CD4-positive, alpha-beta T cell (primary cell): ENCODE data around the gene RPN1. TPM values are rescaled to one million over a fixed set of nuclear protein-coding genes. Genes with fewer than 3 reads are reported as not detected.

Experiments
- ATAC-seq: fragments of 200-7000 bp; cut with Tn5 transposase; one replicate; pipeline ENCODE4 v1.10.0; 2022; ENCODE audit warnings: mild to moderate bottlenecking; ENCODE audit not compliant: poor library complexity
- CTCF ChIA-PET: fragments of 350-600 bp; sonication (Branson Sonifier 250); formaldehyde crosslinking; loops from one replicate; lab custom pipeline; 2021; ENCODE audit warnings: antibody characterized with exemption, inconsistent platforms; lab: Charles Lee
- POLR2A ChIA-PET: fragments of 350-600 bp; sonication (Branson Sonifier 250); formaldehyde crosslinking; loops from one replicate; lab custom pipeline; 2021; ENCODE audit warnings: antibody characterized with exemption, inconsistent platforms; lab: Charles Lee
- DNase-seq, 14 experiments: peaks; one replicate each; pipeline ENCODE4 v3.0.0-alpha.2; 2013 to 2020; ENCODE audit warnings: mixed read lengths in 2 of 14
- H3K27ac ChIP-seq, 2 donors: one replicate each; pipeline versions ENCODE4 v1.5.1 to v1.7.0; 2013; ENCODE audit warnings: low read length in 2 of 2, low read depth in 1 of 2, mild to moderate bottlenecking in 1 of 2
- H3K27me3 ChIP-seq, 2 experiments: 1 replicate in 1 of 2; 2 replicates in 1 of 2; pipeline versions ENCODE4 v1.6.1 to v1.7.0; 2013; ENCODE audit warnings: low read length in 2 of 2, control low read depth in 1 of 2, mild to moderate bottlenecking in 1 of 2, moderate library complexity in 1 of 2; ENCODE audit not compliant: insufficient read depth in 2 of 2, control insufficient read depth in 1 of 2
- H3K36me3 ChIP-seq: one replicate; pipeline ENCODE4 v1.6.1; 2013; ENCODE audit warnings: low read length, control low read depth; ENCODE audit not compliant: insufficient read depth
- H3K4me1 ChIP-seq: one replicate; pipeline ENCODE4 v1.6.1; 2013; ENCODE audit warnings: low read length, control low read depth; ENCODE audit not compliant: insufficient read depth
- H3K4me3 ChIP-seq: one replicate; pipeline ENCODE4 v1.5.1; 2013; ENCODE audit warnings: mild to moderate bottlenecking, low read length, moderate library complexity
- H3K9me3 ChIP-seq, 2 experiments: 1 replicate in 1 of 2; 2 replicates in 1 of 2; pipeline versions ENCODE4 v1.6.1 to v1.7.0; 2013; ENCODE audit warnings: low read length in 2 of 2, mild to moderate bottlenecking in 2 of 2, control low read depth in 1 of 2, moderate library complexity in 1 of 2; ENCODE audit not compliant: control insufficient read depth in 1 of 2, insufficient read depth in 1 of 2
- H3K27ac Mint-ChIP-seq: one replicate; pipeline ENCODE4 v1.8.0; 2020; ENCODE audit warnings: mixed read lengths
- H3K27me3 Mint-ChIP-seq: one replicate; pipeline ENCODE4 v1.8.0; 2021; ENCODE audit warnings: mixed read lengths
- H3K36me3 Mint-ChIP-seq: one replicate; pipeline ENCODE4 v1.8.0; 2021; ENCODE audit warnings: low read depth, mixed read lengths
- H3K4me1 Mint-ChIP-seq: one replicate; pipeline ENCODE4 v1.8.0; 2021; ENCODE audit warnings: low read depth, mixed read lengths
- H3K4me3 Mint-ChIP-seq: one replicate; pipeline ENCODE4 v1.8.0; 2020; ENCODE audit warnings: mild to moderate bottlenecking, mixed read lengths
- H3K9me3 Mint-ChIP-seq: one replicate; pipeline ENCODE4 v1.8.0; 2020; ENCODE audit warnings: mixed read lengths
- intact Hi-C, 2 experiments: fragments of 100-400 bp; cut with DNase I in 1 of 2; cut with micrococcal nuclease in 1 of 2; formaldehyde crosslinking; loops; one replicate each; pipeline versions ENCODE4 v1.15.1 to v1.9.0; 2023 to 2025; cut with DNase I, micrococcal nuclease
- total RNA-seq, 174 experiments: library from RNA in 2 of 174; stranded (reverse) in 2 of 174; gene quantifications; one replicate each; pipeline ENCODE4 v1.2.3 and lab custom pipeline; 2021 to 2026
- TF ChIP-seq, protein P1 (sequence below): fragments of 200-600 bp; IDR thresholded peaks from one replicate; pipeline ENCODE4 v1.8.0; 2022; ENCODE audit warnings: antibody characterized with exemption, mild to moderate bottlenecking

The RPN1 gene
- total RNA-seq, 2 experiments from 2014 or later, result 67.7 to 72.6 TPM

DNA sequence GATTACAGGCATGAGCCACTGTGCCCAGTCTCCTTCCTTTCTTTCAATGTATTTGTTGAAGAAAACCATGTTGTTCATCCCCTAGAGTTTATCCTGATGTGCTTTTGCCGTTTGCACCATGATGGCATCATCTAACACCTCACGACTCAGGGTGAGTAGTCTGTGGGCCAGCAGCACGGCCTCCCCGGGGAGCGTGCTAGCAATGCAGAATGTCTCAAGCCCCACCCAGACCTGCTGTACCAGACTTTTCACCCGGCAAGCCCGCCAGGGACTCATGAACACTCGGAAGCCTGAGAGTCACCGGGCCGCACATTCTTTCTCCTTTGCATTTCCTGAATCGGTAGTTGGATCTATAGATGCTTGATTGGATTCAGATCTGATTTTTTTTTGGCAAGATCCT lies 64.6 kb downstream of the RPN1 start:
- H3K27me3 Mint-ChIP-seq, result peaks cover 15% of the 10 kb centered on the region
- H3K27ac Mint-ChIP-seq, result no peak overlapping the region
- peaks cover 2% of the 10 kb centered on the region in 2 experiments for H3K27me3 ChIP-seq
- DNase-seq, result peak in 1 of 14 experiments; percentile 5
- H3K4me3 Mint-ChIP-seq, result no peak overlapping the region
- CTCF ChIA-PET, result no interaction called here
- H3K4me1 Mint-ChIP-seq, result no peaks in the 10 kb centered on the region
- H3K9me3 Mint-ChIP-seq, result no peaks in the 10 kb centered on the region
- no peaks in the 10 kb centered on the region for H3K36me3 ChIP-seq
- TF ChIP-seq, protein P1, sequence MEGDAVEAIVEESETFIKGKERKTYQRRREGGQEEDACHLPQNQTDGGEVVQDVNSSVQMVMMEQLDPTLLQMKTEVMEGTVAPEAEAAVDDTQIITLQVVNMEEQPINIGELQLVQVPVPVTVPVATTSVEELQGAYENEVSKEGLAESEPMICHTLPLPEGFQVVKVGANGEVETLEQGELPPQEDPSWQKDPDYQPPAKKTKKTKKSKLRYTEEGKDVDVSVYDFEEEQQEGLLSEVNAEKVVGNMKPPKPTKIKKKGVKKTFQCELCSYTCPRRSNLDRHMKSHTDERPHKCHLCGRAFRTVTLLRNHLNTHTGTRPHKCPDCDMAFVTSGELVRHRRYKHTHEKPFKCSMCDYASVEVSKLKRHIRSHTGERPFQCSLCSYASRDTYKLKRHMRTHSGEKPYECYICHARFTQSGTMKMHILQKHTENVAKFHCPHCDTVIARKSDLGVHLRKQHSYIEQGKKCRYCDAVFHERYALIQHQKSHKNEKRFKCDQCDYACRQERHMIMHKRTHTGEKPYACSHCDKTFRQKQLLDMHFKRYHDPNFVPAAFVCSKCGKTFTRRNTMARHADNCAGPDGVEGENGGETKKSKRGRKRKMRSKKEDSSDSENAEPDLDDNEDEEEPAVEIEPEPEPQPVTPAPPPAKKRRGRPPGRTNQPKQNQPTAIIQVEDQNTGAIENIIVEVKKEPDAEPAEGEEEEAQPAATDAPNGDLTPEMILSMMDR, result no peak
- ATAC-seq, result no peak
- no peak overlapping the region for H3K4me3 ChIP-seq
- no peaks in the 10 kb centered on the region for H3K36me3 Mint-ChIP-seq
- no peaks in the 10 kb centered on the region for H3K9me3 ChIP-seq
- no peak overlapping the region for H3K27ac ChIP-seq
- no peaks in the 10 kb centered on the region for H3K4me1 ChIP-seq
- POLR2A ChIA-PET, result no interaction called here
- intact Hi-C loops, result no loop called here

GRCh38 chr3:128585189-128585588 lies 65.4 kb downstream of the RPN1 start:
- Histone ChIP-seq H3K36me3 (no peaks in the 10 kb centered on the region), H3K4me3 (no peak overlapping the region), H3K9me3 (no peaks in the 10 kb centered on the region), H3K27ac (no peak overlapping the region), H3K27me3 (peaks cover 2 to 3% of the 10 kb centered on the region in 2 experiments), H3K4me1 (no peaks in the 10 kb centered on the region)
- H3K36me3 Mint-ChIP-seq, result no peaks in the 10 kb centered on the region
- H3K27me3 Mint-ChIP-seq, result peaks cover 15% of the 10 kb centered on the region
- H3K4me3 Mint-ChIP-seq, result no peak overlapping the region
- H3K9me3 Mint-ChIP-seq, result no peaks in the 10 kb centered on the region
- ChIA-PET CTCF (no interaction called here), POLR2A (no interaction called here)
- TF ChIP-seq, protein P1, result no peak
- DNase-seq (peak in 1 of 14 experiments; percentile 14), ATAC-seq (no peak)
- H3K4me1 Mint-ChIP-seq, result no peaks in the 10 kb centered on the region
- intact Hi-C loops, result no loop called here
- H3K27ac Mint-ChIP-seq, result no peak overlapping the region

GRCh38 chr3:128584412-128585020 lies 66.1 kb downstream of the RPN1 start:
- no peak overlapping the region for H3K27ac ChIP-seq
- POLR2A ChIA-PET, result no interaction called here
- H3K27me3 ChIP-seq, result peaks cover 2 to 3% of the 10 kb centered on the region in 2 experiments
- intact Hi-C loops, result no loop called here
- TF ChIP-seq, protein P1, result no peak
- ATAC-seq, result peak; percentile 79
- H3K36me3 ChIP-seq, result no peaks in the 10 kb centered on the region
- CTCF ChIA-PET, result interaction anchor here (0.8 kb wide), 1 partner anchor 157 kb away, joined by 3 read pairs; no protein-coding TSS in a partner anchor
- Mint-ChIP-seq H3K36me3 (no peaks in the 10 kb centered on the region), H3K4me3 (no peak overlapping the region), H3K27ac (no peak overlapping the region), H3K27me3 (peaks cover 15% of the 10 kb centered on the region), H3K4me1 (no peaks in the 10 kb centered on the region), H3K9me3 (no peaks in the 10 kb centered on the region)
- H3K4me1 ChIP-seq, result no peaks in the 10 kb centered on the region
- no peak overlapping the region for H3K4me3 ChIP-seq
- peaks cover 0 to 6% of the 10 kb centered on the region in 2 experiments for H3K9me3 ChIP-seq
- peak in 8 of 14 experiments; percentile 8 to 55 (median 18) for DNase-seq
